MCF 10A (cell line): Measurements from ENCODE around the gene NDUFA7. TPM values are rescaled to one million over a fixed set of nuclear protein-coding genes. Genes with fewer than 3 reads are reported as not detected.
A peak's percentile ranks its signal among the peaks of the same experiment; 100 is the strongest.

Experiments
- Bru-seq: library from RNA; stranded (reverse); fragments of 400-500 nt; gene quantifications from one replicate; lab custom pipeline; 2021; lab: Mats Ljungman, UMichigan
- BruChase-seq, 2 experiments: library from RNA; stranded (reverse); fragments of 400-500 nt; gene quantifications; one replicate each; lab custom pipeline; 2021; lab: Mats Ljungman, UMichigan
- BruUV-seq: library from RNA; stranded (reverse); fragments of 400-500 nt; replicated peaks from 2 replicates; lab custom pipeline; 2021; lab: Mats Ljungman, UMichigan
- CTCF ChIA-PET: fragments of 300-600 bp; sonication (Branson Sonifier 250); formaldehyde crosslinking; extraction: SDS; loops from one replicate; lab custom pipeline; 2021; ENCODE audit warnings: antibody characterized with exemption, inconsistent platforms; lab: Yijun Ruan, JAX
- POLR2A ChIA-PET: fragments of 300-600, 350-650 bp; sonication (Branson Sonifier 250); formaldehyde crosslinking; extraction: SDS; loops from one replicate; lab custom pipeline; 2020; ENCODE audit warnings: antibody characterized with exemption, inconsistent platforms; lab: Yijun Ruan, JAX
- DNase-seq: peaks from one replicate; pipeline ENCODE4 v3.0.0-alpha.2; 2018; ENCODE audit not compliant: unreplicated experiment
- H3K27ac Mint-ChIP-seq: one replicate; pipeline ENCODE4 v1.8.0; 2022; ENCODE audit warnings: mild to moderate bottlenecking, low read depth, mixed read lengths; ENCODE audit not compliant: unreplicated experiment
- H3K27me3 Mint-ChIP-seq: one replicate; pipeline ENCODE4 v1.8.0; 2022; ENCODE audit warnings: mixed read lengths; ENCODE audit not compliant: insufficient read depth, unreplicated experiment
- H3K36me3 Mint-ChIP-seq: one replicate; pipeline ENCODE4 v1.8.0; 2022; ENCODE audit warnings: mild to moderate bottlenecking, moderate library complexity, mixed read lengths; ENCODE audit not compliant: insufficient read depth, unreplicated experiment
- H3K4me1 Mint-ChIP-seq: one replicate; pipeline ENCODE4 v1.8.0; 2022; ENCODE audit warnings: mixed read lengths; ENCODE audit not compliant: insufficient read depth, unreplicated experiment
- H3K4me3 Mint-ChIP-seq: one replicate; pipeline ENCODE4 v1.8.0; 2022; ENCODE audit warnings: mild to moderate bottlenecking, moderate library complexity, mixed read lengths; ENCODE audit not compliant: unreplicated experiment
- H3K9me3 Mint-ChIP-seq: one replicate; pipeline ENCODE4 v1.8.0; 2022; ENCODE audit warnings: mixed read lengths; ENCODE audit not compliant: unreplicated experiment
- intact Hi-C: fragments of 100-400 bp; cut with micrococcal nuclease; formaldehyde crosslinking; loops from 2 replicates; pipeline ENCODE4 v1.14.1; 2022
- long read RNA-seq: library from polyadenylated mRNA; stranded (forward); transcript quantifications from one replicate; pipeline ENCODE4 v2.0.0, GENCODE V29; 2022
- total RNA-seq: library from RNA; stranded (reverse); gene quantifications from 2 replicates; pipeline ENCODE4 v1.2.3, GENCODE V29; 2022
- TF ChIP-seq, protein P1 (sequence below): fragments of 200-600 bp; IDR thresholded peaks from one replicate; pipeline ENCODE4 v1.8.0; 2022; ENCODE audit warnings: antibody characterized with exemption, mild to moderate bottlenecking; ENCODE audit not compliant: unreplicated experiment

Gene NDUFA7
- total RNA-seq = 83.2 and 91.8 TPM in 2 replicates
- Bru-seq, nascent RNA = percentile 70 among the genes with signal in this experiment
- BruChase-seq, experiment 1, labeled RNA remaining after a 6-hour chase = percentile 82 among the genes with signal in this experiment
- BruChase-seq, experiment 2, labeled RNA remaining after a 2-hour chase = percentile 68 among the genes with signal in this experiment
- long read RNA-seq, transcript NDUFA7-201 (4 exons, 601 nt) = major isoform, 183 of 190 reads
- long read RNA-seq, partial matches to known transcripts = 5 of 190 reads
- long read RNA-seq, other reads (novel, unspliced or antisense) = 1 of 190 reads

DNA sequence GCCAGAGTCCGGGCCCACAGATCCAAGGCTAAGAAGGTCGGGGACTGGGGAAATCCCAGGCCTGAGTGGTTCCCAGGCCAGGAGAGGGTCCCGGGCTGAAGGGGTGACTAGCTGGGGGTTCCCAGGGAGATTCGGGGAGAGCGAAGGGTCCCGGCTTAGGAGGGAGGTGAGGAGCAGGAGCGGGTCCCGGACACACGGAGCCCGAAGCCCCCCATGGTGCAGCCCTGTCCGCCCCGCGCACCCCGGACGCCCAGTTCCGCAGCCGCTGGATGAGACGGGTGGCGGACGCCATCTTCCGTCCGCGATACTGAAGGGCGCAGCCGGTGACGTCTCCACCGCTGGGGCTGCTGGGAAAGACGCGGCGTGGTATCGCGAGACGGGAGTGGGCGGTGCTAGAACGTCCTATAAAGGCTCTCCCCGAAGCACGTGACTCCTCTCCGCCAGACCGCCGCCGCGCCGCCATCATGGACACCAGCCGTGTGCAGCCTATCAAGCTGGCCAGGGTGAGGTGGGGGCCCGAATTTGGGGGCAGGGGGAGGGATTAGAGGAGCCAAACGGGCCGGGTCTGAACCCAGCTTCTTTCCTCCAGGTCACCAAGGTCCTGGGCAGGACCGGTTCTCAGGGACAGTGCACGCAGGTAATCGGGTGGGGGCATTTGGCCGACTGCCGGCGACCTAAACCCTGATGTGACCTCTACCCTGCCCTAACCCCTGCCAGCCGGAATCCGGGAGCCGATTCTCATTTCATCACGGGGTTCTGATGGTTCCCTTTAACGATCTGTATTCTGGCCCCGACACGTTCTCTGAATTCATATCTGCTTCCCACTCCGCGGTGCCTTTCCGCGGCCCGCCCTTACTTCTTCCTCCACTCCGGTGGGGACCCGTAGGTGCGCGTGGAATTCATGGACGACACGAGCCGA lies at the start of gene NDUFA7, which contains the start of gene RPS28:
Gene NDUFA7, minus strand, starts transcription at position 309 of the 919 bp plus-strand sequence. Its CDS starts 17 bp downstream, at position 292.
Gene RPS28, plus strand, starts transcription at position 430 of the 919 bp plus-strand sequence. Its CDS starts 35 bp downstream, at position 465.
- intact Hi-C loops = no loop called here
- Mint-ChIP-seq H3K9me3 (no peaks in the 10 kb centered on the region), H3K27ac (peak within 1 kb of the TSS; percentile 90), H3K4me1 (peaks cover 7% of the 10 kb centered on the region), H3K27me3 (no peaks in the 10 kb centered on the region), H3K36me3 (peaks cover 58% of the 10 kb centered on the region), H3K4me3 (peak within 1 kb of the TSS; percentile 88)
- CTCF ChIA-PET = interaction anchor here (0.5 to 1.2 kb wide), 5 partner anchors 14 to 205 kb away, joined by 3 to 5 read pairs (median 3); no protein-coding TSS in a partner anchor
- TF ChIP-seq, protein P1, sequence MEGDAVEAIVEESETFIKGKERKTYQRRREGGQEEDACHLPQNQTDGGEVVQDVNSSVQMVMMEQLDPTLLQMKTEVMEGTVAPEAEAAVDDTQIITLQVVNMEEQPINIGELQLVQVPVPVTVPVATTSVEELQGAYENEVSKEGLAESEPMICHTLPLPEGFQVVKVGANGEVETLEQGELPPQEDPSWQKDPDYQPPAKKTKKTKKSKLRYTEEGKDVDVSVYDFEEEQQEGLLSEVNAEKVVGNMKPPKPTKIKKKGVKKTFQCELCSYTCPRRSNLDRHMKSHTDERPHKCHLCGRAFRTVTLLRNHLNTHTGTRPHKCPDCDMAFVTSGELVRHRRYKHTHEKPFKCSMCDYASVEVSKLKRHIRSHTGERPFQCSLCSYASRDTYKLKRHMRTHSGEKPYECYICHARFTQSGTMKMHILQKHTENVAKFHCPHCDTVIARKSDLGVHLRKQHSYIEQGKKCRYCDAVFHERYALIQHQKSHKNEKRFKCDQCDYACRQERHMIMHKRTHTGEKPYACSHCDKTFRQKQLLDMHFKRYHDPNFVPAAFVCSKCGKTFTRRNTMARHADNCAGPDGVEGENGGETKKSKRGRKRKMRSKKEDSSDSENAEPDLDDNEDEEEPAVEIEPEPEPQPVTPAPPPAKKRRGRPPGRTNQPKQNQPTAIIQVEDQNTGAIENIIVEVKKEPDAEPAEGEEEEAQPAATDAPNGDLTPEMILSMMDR = no peak
- POLR2A ChIA-PET = interaction anchor here (0.6 to 6.7 kb wide), 23 partner anchors 9 to 1775 kb away, joined by 3 to 70 read pairs (median 4); partner anchors contain the start of genes CD320, HNRNPM, MARCHF2 and RAB11B
- peak; percentile 96 for DNase-seq
- TSS peak; percentile 87 for BruUV-seq

DNA sequence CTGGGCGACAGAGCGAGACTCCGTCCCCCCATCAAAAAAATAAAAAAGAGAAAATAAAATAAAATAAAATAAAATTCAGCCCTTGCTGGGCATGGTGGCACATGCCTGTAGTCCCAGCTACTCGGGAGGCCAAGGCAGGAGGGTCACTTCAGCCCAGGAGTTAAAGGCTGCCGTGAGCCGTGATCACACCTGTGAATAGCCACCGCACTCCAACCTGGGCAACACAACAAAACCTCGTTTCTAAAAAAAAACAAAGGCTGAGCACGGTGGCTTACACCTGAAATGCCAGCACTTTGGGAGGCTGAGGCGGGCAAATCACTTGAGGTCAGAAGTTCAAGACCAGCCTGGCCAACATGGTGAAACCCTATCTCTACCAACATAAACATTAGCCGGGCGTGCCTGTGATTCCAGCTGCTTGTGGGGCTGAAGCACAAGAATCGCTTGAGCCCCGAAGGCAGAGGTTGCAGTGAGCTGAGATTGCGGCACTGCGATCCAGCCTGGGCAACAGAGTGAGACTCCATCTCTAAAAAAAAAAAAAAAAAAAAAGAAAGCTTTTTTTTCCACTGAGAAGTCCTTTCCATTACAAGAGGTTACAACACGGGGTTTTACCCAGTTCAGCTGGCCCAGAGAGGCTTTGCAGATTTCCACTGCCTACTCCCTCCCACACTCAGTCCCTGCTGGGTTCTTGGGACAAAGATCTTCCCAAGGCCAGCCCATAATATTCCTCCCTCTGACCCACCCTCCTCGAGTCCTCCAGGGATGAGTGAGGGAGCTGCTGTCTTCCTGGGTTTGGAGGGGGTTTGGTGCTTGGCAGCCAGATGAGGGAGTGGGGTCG lies 49.2 kb upstream of the NDUFA7 start:
- intact Hi-C loops = no loop called here
- Mint-ChIP-seq H3K27ac (no peak overlapping the region), H3K27me3 (no peaks in the 10 kb centered on the region), H3K4me3 (no peak overlapping the region), H3K4me1 (peaks cover 17% of the 10 kb centered on the region), H3K36me3 (peaks cover 25% of the 10 kb centered on the region), H3K9me3 (no peaks in the 10 kb centered on the region)
- peak; percentile 37 for DNase-seq
- POLR2A ChIA-PET = interaction anchor here (1.8 kb wide), 1 partner anchor 20 kb away, joined by 3 read pairs; the partner anchor contains the start of gene RAB11B
- CTCF ChIA-PET = interaction anchor here (0.7 to 3.5 kb wide), 2 partner anchors 16 to 20 kb away, joined by 3 to 24 read pairs; partner anchors contain the start of gene RAB11B
- TF ChIP-seq, protein P1 = no peak
- BruUV-seq = no TSS peak

DNA sequence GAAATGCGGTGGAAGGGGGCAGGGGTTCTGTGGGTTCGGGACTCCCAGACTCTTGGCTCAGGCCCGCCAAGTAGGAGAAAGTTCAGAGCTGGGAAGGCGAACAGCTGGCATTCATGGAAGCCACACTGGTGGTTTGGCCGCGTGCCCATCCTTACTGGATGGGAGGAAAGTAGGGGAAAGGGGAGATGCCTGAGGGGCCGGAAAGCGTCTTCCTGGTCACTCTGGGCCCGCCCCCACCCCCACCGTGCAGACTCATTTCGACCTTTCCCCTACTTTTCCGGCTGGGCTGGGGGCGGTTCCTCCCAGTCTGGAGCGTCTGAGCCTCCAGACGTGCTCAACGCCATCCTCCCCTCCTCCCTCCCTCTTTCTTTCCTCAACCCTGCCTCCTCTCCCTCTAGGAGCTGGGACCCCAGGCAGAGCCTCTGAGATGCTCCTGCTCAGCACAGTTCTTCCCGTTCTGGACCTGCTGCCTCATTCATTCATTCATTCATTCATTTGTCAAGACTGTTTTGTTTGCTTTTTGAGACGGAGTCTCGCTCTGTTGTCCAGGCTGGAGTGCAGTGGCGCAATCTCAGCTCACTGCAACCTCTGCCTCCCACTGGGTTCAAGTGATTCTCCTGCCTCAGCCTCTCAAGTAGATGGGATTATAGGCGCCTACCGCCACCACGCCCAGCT lies 46.3 kb upstream of the NDUFA7 start:
- TF ChIP-seq, protein P1 = no peak
- no peaks in the 10 kb centered on the region for H3K27me3 Mint-ChIP-seq
- H3K27ac Mint-ChIP-seq = no peak overlapping the region
- intact Hi-C loops = no loop called here
- peak overlapping the region; percentile 39 for H3K4me3 Mint-ChIP-seq
- no TSS peak for BruUV-seq
- peaks cover 24% of the 10 kb centered on the region for H3K4me1 Mint-ChIP-seq
- DNase-seq = peak; percentile 100
- no peaks in the 10 kb centered on the region for H3K9me3 Mint-ChIP-seq
- peaks cover 6% of the 10 kb centered on the region for H3K36me3 Mint-ChIP-seq
- POLR2A ChIA-PET = interaction anchor here (1.3 to 5.7 kb wide), 2 partner anchors 22 to 77 kb away, joined by 4 to 31 read pairs; partner anchors contain the start of gene RAB11B
- CTCF ChIA-PET = interaction anchor here (0.6 to 3.5 kb wide), 5 partner anchors 9 to 1208 kb away, joined by 3 to 24 read pairs (median 3); no protein-coding TSS in a partner anchor
